GM23338 (cell line): ENCODE data around the gene ANTXR2. TPM values are rescaled to one million over a fixed set of nuclear protein-coding genes. Genes with fewer than 3 reads are reported as not detected.

Experiments used
- ATAC-seq: fragments of 200-7000 bp; cut with Tn5 transposase; 3 replicates; pipeline ENCODE4 v1.9.1; 2020
- DNase-seq: peaks from one replicate; pipeline ENCODE4 v3.0.0-alpha.2; 2015; ENCODE audit warnings: low spot score
- H2AFZ ChIP-seq: fragments of 200-600 bp; sonication (generic); 2 replicates; pipeline ENCODE4 v1.8.0; 2016; ENCODE audit warnings: antibody characterized with exemption, mild to moderate bottlenecking, moderate library complexity
- H3F3A ChIP-seq: fragments of 200-600 bp; sonication (generic); replicated peaks from 2 replicates; pipeline ENCODE4 v1.8.0; 2017; ENCODE audit warnings: antibody characterized with exemption, mixed run types, low read depth
- H3K27ac ChIP-seq: fragments of 200-600 bp; sonication (generic); 2 replicates; pipeline ENCODE4 v1.6.1; 2016; ENCODE audit warnings: low read depth
- H3K27me3 ChIP-seq: fragments of 200-600 bp; sonication (generic); 2 replicates; pipeline ENCODE4 v1.8.0; 2016; ENCODE audit warnings: mild to moderate bottlenecking, mixed run types, moderate library complexity; ENCODE audit not compliant: insufficient read depth
- H3K36me3 ChIP-seq: fragments of 200-600 bp; sonication (generic); 2 replicates; pipeline ENCODE4 v1.8.0; 2016; ENCODE audit warnings: mild to moderate bottlenecking; ENCODE audit not compliant: insufficient read depth
- H3K4me1 ChIP-seq: fragments of 200-600 bp; sonication (generic); 2 replicates; pipeline ENCODE4 v1.8.0; 2016; ENCODE audit warnings: mild to moderate bottlenecking, moderate library complexity; ENCODE audit not compliant: insufficient read depth
- H3K4me2 ChIP-seq: fragments of 200-600 bp; sonication (generic); 2 replicates; pipeline ENCODE4 v1.7.1; 2017; ENCODE audit warnings: mixed run types
- H3K4me3 ChIP-seq: fragments of 200-600 bp; sonication (generic); 2 replicates; pipeline ENCODE4 v1.6.1; 2016; ENCODE audit warnings: mixed run types
- H3K79me2 ChIP-seq: fragments of 200-600 bp; sonication (generic); replicated peaks from 2 replicates; pipeline ENCODE4 v1.8.0; 2017; ENCODE audit warnings: mild to moderate bottlenecking; ENCODE audit not compliant: insufficient read depth
- H3K9me2 ChIP-seq: fragments of 200-600 bp; sonication (generic); 2 replicates; pipeline ENCODE4 v1.8.0; 2017; ENCODE audit not compliant: insufficient read depth
- H4K20me1 ChIP-seq: fragments of 200-600 bp; sonication (generic); replicated peaks from 2 replicates; pipeline ENCODE4 v1.8.0; 2017; ENCODE audit warnings: mild to moderate bottlenecking; ENCODE audit not compliant: insufficient read depth
- H3K27ac Mint-ChIP-seq: 2 replicates; pipeline ENCODE4 v1.8.0; 2020; ENCODE audit warnings: inconsistent platforms, mild to moderate bottlenecking, moderate library complexity, mixed read lengths
- H3K27me3 Mint-ChIP-seq: 3 replicates; pipeline ENCODE4 v1.8.0; 2022; ENCODE audit warnings: low read depth, mild to moderate bottlenecking, moderate library complexity, mixed read lengths, inconsistent platforms; ENCODE audit not compliant: insufficient read depth, poor library complexity
- H3K36me3 Mint-ChIP-seq: 3 replicates; pipeline ENCODE4 v1.8.0; 2021; ENCODE audit warnings: low read depth, mild to moderate bottlenecking, inconsistent platforms, moderate library complexity, mixed read lengths
- H3K4me1 Mint-ChIP-seq: 3 replicates; pipeline ENCODE4 v1.8.0; 2020; ENCODE audit warnings: mild to moderate bottlenecking, inconsistent platforms, mixed read lengths
- H3K4me3 Mint-ChIP-seq: 3 replicates; pipeline ENCODE4 v1.8.0; 2021; ENCODE audit warnings: moderate library complexity, mild to moderate bottlenecking, inconsistent platforms, mixed read lengths
- H3K9me3 Mint-ChIP-seq: 3 replicates; pipeline ENCODE4 v1.8.0; 2020; ENCODE audit warnings: moderate library complexity, mild to moderate bottlenecking, inconsistent platforms, mixed read lengths
- CREB1 ChIP-seq: fragments of 250-450 bp; sonication (Bioruptor Pico); IDR thresholded peaks from 2 replicates; pipeline ENCODE4 v1.5.0; 2020; ENCODE audit warnings: low read depth, mild to moderate bottlenecking, moderate library complexity
- EZH2 ChIP-seq: fragments of 200-600 bp; sonication (generic); IDR thresholded peaks from one replicate; pipeline ENCODE4 v1.8.0; 2017; ENCODE audit warnings: antibody characterized with exemption, mild to moderate bottlenecking, low read depth; ENCODE audit not compliant: unreplicated experiment
- EZH2phosphoT487 ChIP-seq: fragments of 200-600 bp; sonication (generic); IDR thresholded peaks from one replicate; pipeline ENCODE4 v1.8.1; 2018; ENCODE audit warnings: antibody characterized with exemption; ENCODE audit not compliant: unreplicated experiment
- JUNB ChIP-seq: IDR thresholded peaks from one replicate; pipeline ENCODE4 v1.6.1; 2016; ENCODE audit warnings: antibody characterized with exemption; ENCODE audit not compliant: unreplicated experiment
- NANOG ChIP-seq: IDR thresholded peaks from 2 replicates; pipeline ENCODE4 v1.6.1; 2016; ENCODE audit warnings: antibody characterized with exemption, borderline replicate concordance
- POLR2AphosphoS5 ChIP-seq: IDR thresholded peaks from 2 replicates; pipeline ENCODE4 v1.6.1; 2016; ENCODE audit warnings: antibody characterized with exemption, low read depth
- STAT1 ChIP-seq: IDR thresholded peaks from one replicate; pipeline ENCODE4 v1.6.1; 2016; ENCODE audit warnings: antibody characterized with exemption; ENCODE audit not compliant: unreplicated experiment
- ZNF114 ChIP-seq: fragments of 250-450 bp; sonication (Bioruptor Pico); IDR thresholded peaks from 2 replicates; pipeline ENCODE4 v1.5.0; 2020; ENCODE audit warnings: mild to moderate bottlenecking, moderate library complexity
- ZNF331 ChIP-seq: fragments of 250-450 bp; sonication (Bioruptor Pico); IDR thresholded peaks from 2 replicates; pipeline ENCODE4 v1.5.0; 2020; ENCODE audit warnings: low read depth, mild to moderate bottlenecking, moderate library complexity
- polyA plus RNA-seq: library from polyadenylated mRNA; unstranded; fragments of >200 nt; fragmentation: Nextera tagmentation; extraction: Ambion mirVana; gene quantifications from 2 replicates; pipeline ENCODE4 v1.2.1, GENCODE V29; 2016
- total RNA-seq: library from RNA; depleted of rRNA; stranded (reverse); fragments of >200 nt; shearing (Covaris generic); gene quantifications from 2 replicates; pipeline ENCODE4 v1.2.3, GENCODE V29; 2014
- TF ChIP-seq, protein P1 (sequence below), 2 experiments: fragments of 200-600 bp in 1 of 2; sonication (generic) in 1 of 2; conservative IDR thresholded peaks; 2 replicates each; pipeline versions ENCODE4 v1.5.1 to v1.6.1; 2016 to 2017; ENCODE audit warnings: antibody characterized with exemption in 2 of 2, low read depth in 2 of 2, mild to moderate bottlenecking in 2 of 2, moderate library complexity in 1 of 2
- TF ChIP-seq, protein P2 (sequence below): fragments of 250-450 bp; sonication (Bioruptor Pico); IDR thresholded peaks from 2 replicates; pipeline ENCODE4 v1.5.0; 2020; ENCODE audit warnings: mild to moderate bottlenecking, moderate library complexity
- TF ChIP-seq, protein P3 (sequence below): IDR thresholded peaks from 2 replicates; pipeline ENCODE4 v1.6.1; 2016; ENCODE audit warnings: antibody characterized with exemption
- TF ChIP-seq, protein P4 (sequence below): IDR thresholded peaks from one replicate; pipeline ENCODE4 v1.6.1; 2018; ENCODE audit warnings: antibody characterized with exemption; ENCODE audit not compliant: unreplicated experiment

ANTXR2 gene
- total and polyA plus RNA-seq, 2 experiments from 2014 or later = 2.0 to 5.3 TPM

DNA sequence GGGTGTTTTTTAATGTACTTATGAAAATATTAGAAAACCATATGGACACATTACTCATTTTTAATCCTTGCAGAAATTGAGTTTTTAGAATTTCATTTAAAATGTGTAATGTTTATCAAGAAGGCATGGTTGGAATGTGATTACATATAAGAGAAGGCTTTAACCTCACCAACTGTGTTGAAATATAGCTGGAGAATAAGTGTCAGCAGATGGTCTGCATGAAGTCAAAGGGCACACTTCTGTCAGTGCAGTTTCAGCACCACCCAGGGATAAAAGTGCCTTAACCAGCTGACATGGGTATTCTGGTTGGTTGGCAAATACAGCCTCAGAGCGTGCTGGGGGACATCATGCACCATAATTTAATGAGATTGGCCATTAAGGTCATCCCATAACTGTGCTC, 21.2 kb upstream of the ANTXR2 start:
- no peaks in the 10 kb centered on the region for H4K20me1 ChIP-seq
- ATAC-seq (no peak), DNase-seq (no peak)
- H2AFZ ChIP-seq = no peak overlapping the region
- Mint-ChIP-seq H3K36me3 (no peaks in the 10 kb centered on the region), H3K27me3 (peaks cover 1% of the 10 kb centered on the region), H3K4me3 (no peak overlapping the region), H3K4me1 (no peaks in the 10 kb centered on the region), H3K9me3 (no peaks in the 10 kb centered on the region), H3K27ac (no peak overlapping the region)
- H3K36me3 ChIP-seq = no peaks in the 10 kb centered on the region
- H3K4me2 ChIP-seq = no peak overlapping the region
- H3K27ac ChIP-seq = no peak overlapping the region
- H3K4me1 ChIP-seq = no peaks in the 10 kb centered on the region
- TF ChIP-seq EZH2 = no peak
- TF ChIP-seq, protein P1, sequence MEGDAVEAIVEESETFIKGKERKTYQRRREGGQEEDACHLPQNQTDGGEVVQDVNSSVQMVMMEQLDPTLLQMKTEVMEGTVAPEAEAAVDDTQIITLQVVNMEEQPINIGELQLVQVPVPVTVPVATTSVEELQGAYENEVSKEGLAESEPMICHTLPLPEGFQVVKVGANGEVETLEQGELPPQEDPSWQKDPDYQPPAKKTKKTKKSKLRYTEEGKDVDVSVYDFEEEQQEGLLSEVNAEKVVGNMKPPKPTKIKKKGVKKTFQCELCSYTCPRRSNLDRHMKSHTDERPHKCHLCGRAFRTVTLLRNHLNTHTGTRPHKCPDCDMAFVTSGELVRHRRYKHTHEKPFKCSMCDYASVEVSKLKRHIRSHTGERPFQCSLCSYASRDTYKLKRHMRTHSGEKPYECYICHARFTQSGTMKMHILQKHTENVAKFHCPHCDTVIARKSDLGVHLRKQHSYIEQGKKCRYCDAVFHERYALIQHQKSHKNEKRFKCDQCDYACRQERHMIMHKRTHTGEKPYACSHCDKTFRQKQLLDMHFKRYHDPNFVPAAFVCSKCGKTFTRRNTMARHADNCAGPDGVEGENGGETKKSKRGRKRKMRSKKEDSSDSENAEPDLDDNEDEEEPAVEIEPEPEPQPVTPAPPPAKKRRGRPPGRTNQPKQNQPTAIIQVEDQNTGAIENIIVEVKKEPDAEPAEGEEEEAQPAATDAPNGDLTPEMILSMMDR (conservative IDR thresholded peaks at IDR 0.05; ENCODE audit: low read depth in 2 of 2) = no peak
- TF ChIP-seq JUNB = no peak
- no peak for TF ChIP-seq ZNF114 (CRISPR knock-in tag)
- no peak for TF ChIP-seq STAT1
- no peak for TF ChIP-seq POLR2AphosphoS5
- TF ChIP-seq NANOG = no peak
- TF ChIP-seq, protein P2, sequence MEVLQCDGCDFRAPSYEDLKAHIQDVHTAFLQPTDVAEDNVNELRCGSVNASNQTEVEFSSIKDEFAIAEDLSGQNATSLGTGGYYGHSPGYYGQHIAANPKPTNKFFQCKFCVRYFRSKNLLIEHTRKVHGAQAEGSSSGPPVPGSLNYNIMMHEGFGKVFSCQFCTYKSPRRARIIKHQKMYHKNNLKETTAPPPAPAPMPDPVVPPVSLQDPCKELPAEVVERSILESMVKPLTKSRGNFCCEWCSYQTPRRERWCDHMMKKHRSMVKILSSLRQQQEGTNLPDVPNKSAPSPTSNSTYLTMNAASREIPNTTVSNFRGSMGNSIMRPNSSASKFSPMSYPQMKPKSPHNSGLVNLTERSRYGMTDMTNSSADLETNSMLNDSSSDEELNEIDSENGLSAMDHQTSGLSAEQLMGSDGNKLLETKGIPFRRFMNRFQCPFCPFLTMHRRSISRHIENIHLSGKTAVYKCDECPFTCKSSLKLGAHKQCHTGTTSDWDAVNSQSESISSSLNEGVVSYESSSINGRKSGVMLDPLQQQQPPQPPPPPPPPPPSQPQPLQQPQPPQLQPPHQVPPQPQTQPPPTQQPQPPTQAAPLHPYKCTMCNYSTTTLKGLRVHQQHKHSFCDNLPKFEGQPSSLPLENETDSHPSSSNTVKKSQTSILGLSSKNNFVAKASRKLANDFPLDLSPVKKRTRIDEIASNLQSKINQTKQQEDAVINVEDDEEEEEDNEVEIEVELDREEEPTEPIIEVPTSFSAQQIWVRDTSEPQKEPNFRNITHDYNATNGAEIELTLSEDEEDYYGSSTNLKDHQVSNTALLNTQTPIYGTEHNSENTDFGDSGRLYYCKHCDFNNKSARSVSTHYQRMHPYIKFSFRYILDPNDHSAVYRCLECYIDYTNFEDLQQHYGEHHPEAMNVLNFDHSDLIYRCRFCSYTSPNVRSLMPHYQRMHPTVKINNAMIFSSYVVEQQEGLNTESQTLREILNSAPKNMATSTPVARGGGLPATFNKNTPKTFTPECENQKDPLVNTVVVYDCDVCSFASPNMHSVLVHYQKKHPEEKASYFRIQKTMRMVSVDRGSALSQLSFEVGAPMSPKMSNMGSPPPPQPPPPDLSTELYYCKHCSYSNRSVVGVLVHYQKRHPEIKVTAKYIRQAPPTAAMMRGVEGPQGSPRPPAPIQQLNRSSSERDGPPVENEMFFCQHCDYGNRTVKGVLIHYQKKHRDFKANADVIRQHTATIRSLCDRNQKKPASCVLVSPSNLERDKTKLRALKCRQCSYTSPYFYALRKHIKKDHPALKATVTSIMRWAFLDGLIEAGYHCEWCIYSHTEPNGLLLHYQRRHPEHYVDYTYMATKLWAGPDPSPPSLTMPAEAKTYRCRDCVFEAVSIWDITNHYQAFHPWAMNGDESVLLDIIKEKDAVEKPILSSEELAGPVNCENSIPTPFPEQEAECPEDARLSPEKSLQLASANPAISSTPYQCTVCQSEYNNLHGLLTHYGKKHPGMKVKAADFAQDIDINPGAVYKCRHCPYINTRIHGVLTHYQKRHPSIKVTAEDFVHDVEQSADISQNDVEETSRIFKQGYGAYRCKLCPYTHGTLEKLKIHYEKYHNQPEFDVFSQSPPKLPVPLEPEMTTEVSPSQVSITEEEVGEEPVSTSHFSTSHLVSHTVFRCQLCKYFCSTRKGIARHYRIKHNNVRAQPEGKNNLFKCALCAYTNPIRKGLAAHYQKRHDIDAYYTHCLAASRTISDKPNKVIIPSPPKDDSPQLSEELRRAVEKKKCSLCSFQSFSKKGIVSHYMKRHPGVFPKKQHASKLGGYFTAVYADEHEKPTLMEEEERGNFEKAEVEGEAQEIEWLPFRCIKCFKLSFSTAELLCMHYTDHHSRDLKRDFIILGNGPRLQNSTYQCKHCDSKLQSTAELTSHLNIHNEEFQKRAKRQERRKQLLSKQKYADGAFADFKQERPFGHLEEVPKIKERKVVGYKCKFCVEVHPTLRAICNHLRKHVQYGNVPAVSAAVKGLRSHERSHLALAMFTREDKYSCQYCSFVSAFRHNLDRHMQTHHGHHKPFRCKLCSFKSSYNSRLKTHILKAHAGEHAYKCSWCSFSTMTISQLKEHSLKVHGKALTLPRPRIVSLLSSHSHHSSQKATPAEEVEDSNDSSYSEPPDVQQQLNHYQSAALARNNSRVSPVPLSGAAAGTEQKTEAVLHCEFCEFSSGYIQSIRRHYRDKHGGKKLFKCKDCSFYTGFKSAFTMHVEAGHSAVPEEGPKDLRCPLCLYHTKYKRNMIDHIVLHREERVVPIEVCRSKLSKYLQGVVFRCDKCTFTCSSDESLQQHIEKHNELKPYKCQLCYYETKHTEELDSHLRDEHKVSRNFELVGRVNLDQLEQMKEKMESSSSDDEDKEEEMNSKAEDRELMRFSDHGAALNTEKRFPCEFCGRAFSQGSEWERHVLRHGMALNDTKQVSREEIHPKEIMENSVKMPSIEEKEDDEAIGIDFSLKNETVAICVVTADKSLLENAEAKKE (CRISPR knock-in tag) = no peak
- no peak for TF ChIP-seq ZNF331 (CRISPR knock-in tag)
- TF ChIP-seq, protein P3, sequence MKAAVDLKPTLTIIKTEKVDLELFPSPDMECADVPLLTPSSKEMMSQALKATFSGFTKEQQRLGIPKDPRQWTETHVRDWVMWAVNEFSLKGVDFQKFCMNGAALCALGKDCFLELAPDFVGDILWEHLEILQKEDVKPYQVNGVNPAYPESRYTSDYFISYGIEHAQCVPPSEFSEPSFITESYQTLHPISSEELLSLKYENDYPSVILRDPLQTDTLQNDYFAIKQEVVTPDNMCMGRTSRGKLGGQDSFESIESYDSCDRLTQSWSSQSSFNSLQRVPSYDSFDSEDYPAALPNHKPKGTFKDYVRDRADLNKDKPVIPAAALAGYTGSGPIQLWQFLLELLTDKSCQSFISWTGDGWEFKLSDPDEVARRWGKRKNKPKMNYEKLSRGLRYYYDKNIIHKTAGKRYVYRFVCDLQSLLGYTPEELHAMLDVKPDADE = no peak
- TF ChIP-seq EZH2phosphoT487 = no peak
- TF ChIP-seq CREB1 = no peak
- TF ChIP-seq, protein P4, sequence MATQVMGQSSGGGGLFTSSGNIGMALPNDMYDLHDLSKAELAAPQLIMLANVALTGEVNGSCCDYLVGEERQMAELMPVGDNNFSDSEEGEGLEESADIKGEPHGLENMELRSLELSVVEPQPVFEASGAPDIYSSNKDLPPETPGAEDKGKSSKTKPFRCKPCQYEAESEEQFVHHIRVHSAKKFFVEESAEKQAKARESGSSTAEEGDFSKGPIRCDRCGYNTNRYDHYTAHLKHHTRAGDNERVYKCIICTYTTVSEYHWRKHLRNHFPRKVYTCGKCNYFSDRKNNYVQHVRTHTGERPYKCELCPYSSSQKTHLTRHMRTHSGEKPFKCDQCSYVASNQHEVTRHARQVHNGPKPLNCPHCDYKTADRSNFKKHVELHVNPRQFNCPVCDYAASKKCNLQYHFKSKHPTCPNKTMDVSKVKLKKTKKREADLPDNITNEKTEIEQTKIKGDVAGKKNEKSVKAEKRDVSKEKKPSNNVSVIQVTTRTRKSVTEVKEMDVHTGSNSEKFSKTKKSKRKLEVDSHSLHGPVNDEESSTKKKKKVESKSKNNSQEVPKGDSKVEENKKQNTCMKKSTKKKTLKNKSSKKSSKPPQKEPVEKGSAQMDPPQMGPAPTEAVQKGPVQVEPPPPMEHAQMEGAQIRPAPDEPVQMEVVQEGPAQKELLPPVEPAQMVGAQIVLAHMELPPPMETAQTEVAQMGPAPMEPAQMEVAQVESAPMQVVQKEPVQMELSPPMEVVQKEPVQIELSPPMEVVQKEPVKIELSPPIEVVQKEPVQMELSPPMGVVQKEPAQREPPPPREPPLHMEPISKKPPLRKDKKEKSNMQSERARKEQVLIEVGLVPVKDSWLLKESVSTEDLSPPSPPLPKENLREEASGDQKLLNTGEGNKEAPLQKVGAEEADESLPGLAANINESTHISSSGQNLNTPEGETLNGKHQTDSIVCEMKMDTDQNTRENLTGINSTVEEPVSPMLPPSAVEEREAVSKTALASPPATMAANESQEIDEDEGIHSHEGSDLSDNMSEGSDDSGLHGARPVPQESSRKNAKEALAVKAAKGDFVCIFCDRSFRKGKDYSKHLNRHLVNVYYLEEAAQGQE = no peak
- no peaks in the 10 kb centered on the region for H3K27me3 ChIP-seq
- H3K9me2 ChIP-seq = no peaks in the 10 kb centered on the region
- no peak overlapping the region for H3K4me3 ChIP-seq
- H3K79me2 ChIP-seq = no peaks in the 10 kb centered on the region
- no peaks in the 10 kb centered on the region for H3F3A ChIP-seq
